A673 (cell line): Measurements from ENCODE around the gene TDRD3.

ENCODE experiments used
- EZH2 ChIP-seq: fragments of 200-600 bp; sonication (generic); IDR thresholded peaks from 2 replicates; pipeline ENCODE4 v1.6.1; 2017; ENCODE audit warnings: borderline replicate concordance, low read depth, mild to moderate bottlenecking, mixed read lengths, antibody characterized with exemption, low read length; ENCODE audit not compliant: poor library complexity, severe bottlenecking
- TF ChIP-seq, protein P1 (sequence below): fragments of 300-800, 200-600 bp; sonication (generic); conservative IDR thresholded peaks from 2 replicates; pipeline ENCODE4 v1.5.1; 2017; ENCODE audit warnings: low read depth, mild to moderate bottlenecking, antibody characterized with exemption, low read length, moderate library complexity, mixed read lengths

DNA sequence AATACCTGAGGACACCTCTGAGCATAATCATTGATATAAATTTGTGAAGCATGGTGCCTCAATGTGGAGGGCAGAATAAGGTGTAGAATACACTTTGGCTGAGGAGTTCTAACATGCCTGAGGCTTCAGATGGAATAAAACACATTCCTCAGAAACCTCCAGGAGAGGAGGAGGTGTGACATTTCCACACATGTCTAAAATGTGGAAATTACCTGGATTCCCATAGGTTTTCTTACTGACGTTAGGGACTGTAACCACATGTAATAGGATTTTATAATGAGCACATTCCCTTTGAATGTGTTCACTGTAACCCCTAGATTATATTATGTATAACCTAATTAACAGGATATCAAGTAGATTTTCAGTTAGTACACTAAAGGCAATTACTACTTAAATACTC, 226.1 kb downstream of the TDRD3 start:
- TF ChIP-seq, protein P1, sequence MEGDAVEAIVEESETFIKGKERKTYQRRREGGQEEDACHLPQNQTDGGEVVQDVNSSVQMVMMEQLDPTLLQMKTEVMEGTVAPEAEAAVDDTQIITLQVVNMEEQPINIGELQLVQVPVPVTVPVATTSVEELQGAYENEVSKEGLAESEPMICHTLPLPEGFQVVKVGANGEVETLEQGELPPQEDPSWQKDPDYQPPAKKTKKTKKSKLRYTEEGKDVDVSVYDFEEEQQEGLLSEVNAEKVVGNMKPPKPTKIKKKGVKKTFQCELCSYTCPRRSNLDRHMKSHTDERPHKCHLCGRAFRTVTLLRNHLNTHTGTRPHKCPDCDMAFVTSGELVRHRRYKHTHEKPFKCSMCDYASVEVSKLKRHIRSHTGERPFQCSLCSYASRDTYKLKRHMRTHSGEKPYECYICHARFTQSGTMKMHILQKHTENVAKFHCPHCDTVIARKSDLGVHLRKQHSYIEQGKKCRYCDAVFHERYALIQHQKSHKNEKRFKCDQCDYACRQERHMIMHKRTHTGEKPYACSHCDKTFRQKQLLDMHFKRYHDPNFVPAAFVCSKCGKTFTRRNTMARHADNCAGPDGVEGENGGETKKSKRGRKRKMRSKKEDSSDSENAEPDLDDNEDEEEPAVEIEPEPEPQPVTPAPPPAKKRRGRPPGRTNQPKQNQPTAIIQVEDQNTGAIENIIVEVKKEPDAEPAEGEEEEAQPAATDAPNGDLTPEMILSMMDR: no peak
- TF ChIP-seq EZH2: no peak
